CD4-positive, CD25-positive, alpha-beta regulatory T cell (primary cell): ENCODE data around the gene MANEA. TPM values are rescaled to one million over a fixed set of nuclear protein-coding genes. Genes with fewer than 3 reads are reported as not detected.

Experiments used
- ATAC-seq, 2 donors: fragments of 150-1000 bp; cut with Tn5 transposase; one replicate each; pipeline ENCODE4 v1.10.0; 2021; ENCODE audit warnings: low read depth in 2 of 2, moderate number of reproducible peaks in 2 of 2, moderate library complexity in 1 of 2
- DNase-seq, 3 donors: peaks; one replicate each; pipeline versions ENCODE4 v3.0.0 to v3.0.0-alpha.2; 2012 to 2022; ENCODE audit warnings: mixed read lengths in 1 of 3
- H3K27ac ChIP-seq: one replicate; pipeline ENCODE4 v1.7.0; 2013; ENCODE audit warnings: mild to moderate bottlenecking, low read length; ENCODE audit not compliant: insufficient read depth, poor library complexity, severe bottlenecking
- H3K27me3 ChIP-seq: one replicate; pipeline ENCODE4 v1.7.0; 2013; ENCODE audit warnings: low read length; ENCODE audit not compliant: control insufficient read depth, insufficient read depth
- H3K36me3 ChIP-seq: one replicate; pipeline ENCODE4 v1.7.0; 2013; ENCODE audit warnings: mild to moderate bottlenecking, low read length, moderate library complexity; ENCODE audit not compliant: control insufficient read depth, insufficient read depth
- H3K4me1 ChIP-seq: 2 replicates; pipeline ENCODE4 v1.7.0; 2013; ENCODE audit warnings: mild to moderate bottlenecking, low read length; ENCODE audit not compliant: insufficient read depth, control insufficient read depth, poor library complexity, severe bottlenecking
- H3K4me3 ChIP-seq: one replicate; pipeline ENCODE4 v1.7.0; 2013; ENCODE audit warnings: low read depth, mild to moderate bottlenecking, low read length, moderate library complexity
- H3K9me3 ChIP-seq, 2 experiments: 1 replicate in 1 of 2; 2 replicates in 1 of 2; pipeline ENCODE4 v1.7.0; 2013; ENCODE audit warnings: low read length in 2 of 2, mild to moderate bottlenecking in 1 of 2, moderate library complexity in 1 of 2; ENCODE audit not compliant: control insufficient read depth in 2 of 2
- H3K27ac Mint-ChIP-seq, 3 donors: one replicate each; pipeline ENCODE4 v1.8.0; 2020 to 2022; ENCODE audit warnings: mild to moderate bottlenecking in 3 of 3, mixed read lengths in 3 of 3, moderate library complexity in 2 of 3
- H3K27me3 Mint-ChIP-seq: one replicate; pipeline ENCODE4 v1.8.0; 2022; ENCODE audit warnings: mild to moderate bottlenecking, mixed read lengths
- H3K36me3 Mint-ChIP-seq: one replicate; pipeline ENCODE4 v1.8.0; 2020; ENCODE audit warnings: mixed read lengths
- H3K4me1 Mint-ChIP-seq, 4 donors: one replicate each; pipeline ENCODE4 v1.8.0; 2020 to 2022; ENCODE audit warnings: mixed read lengths in 4 of 4, mild to moderate bottlenecking in 1 of 4
- H3K4me3 Mint-ChIP-seq, 4 donors: one replicate each; pipeline ENCODE4 v1.8.0; 2020 to 2022; ENCODE audit warnings: mild to moderate bottlenecking in 4 of 4, mixed read lengths in 4 of 4, moderate library complexity in 3 of 4
- H3K9me3 Mint-ChIP-seq, 7 donors: one replicate each; pipeline ENCODE4 v1.8.0; 2020 to 2022; ENCODE audit warnings: mixed read lengths in 7 of 7, mild to moderate bottlenecking in 3 of 7, moderate library complexity in 2 of 7
- polyA plus RNA-seq, 4 donors: library from polyadenylated mRNA; unstranded; fragments of 300-500 nt; fragmentation: Illumina TruSeq; gene quantifications; one replicate each; pipeline ENCODE4 v1.2.3, GENCODE V29; 2021
- total RNA-seq: library from RNA; stranded (reverse); gene quantifications from one replicate; pipeline ENCODE4 v1.2.3, GENCODE V29; 2022

MANEA gene
- 7.4 TPM for total RNA-seq
- 1 to 10 TPM; 5.8 to 8.4 (median 7.0) TPM for polyA plus RNA-seq

DNA sequence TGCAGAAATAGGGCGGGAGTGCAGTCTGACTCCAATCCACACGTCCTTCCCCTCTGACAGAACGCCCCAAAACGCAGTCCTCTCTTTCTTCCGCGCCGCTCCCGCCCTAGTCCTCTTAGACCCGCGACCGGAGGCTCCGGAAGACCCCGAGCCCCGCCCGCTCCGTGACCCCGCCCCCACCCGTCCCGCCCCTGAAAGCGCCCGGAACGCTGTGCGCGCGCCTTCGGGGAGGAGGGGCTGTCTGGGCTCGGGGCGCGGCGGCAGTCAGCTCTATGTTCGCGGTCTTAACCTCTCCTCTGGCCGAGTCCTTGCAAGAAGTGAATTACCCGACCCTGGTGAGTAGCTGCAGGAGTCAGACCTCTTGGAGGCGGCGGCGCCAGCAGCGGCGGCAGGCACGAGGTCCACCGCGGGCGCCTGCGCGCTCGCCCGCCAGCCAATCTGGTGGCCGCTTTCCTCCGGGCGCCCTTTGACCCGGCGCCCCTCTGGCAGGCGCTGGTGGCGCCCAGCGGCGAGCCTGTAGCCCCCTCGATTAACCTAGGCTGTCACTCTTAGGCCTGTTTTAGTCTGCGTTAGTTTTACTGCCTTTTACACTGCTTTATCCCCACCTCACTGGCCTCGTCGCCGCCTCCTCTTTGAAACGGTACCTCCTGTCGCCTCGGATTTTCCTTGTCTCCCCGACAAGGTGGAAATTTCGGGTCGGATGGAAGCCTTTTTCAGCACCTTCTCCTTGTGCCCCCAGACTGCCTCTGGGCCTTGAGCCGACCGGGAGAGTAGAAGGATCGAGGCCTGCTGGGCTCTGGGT lies at the start of gene MANEA:
TSS of gene MANEA (plus strand) at position 232 of the 802 bp plus-strand sequence. CDS start 8,905 bp downstream, outside the sequence.
- H3K4me3 ChIP-seq, result peak within 1 kb of the TSS; percentile 95
- Mint-ChIP-seq H3K9me3 (no peaks in the 10 kb centered on the region), H3K4me3 (peak within 1 kb of the TSS; percentile 97 to 99 (median 98)), H3K36me3 (no peaks in the 10 kb centered on the region), H3K27ac (peak within 1 kb of the TSS; percentile 97 to 99 (median 99)), H3K4me1 (peaks cover 39 to 86% (median 64%) of the 10 kb centered on the region in 4 donors), H3K27me3 (no peaks in the 10 kb centered on the region)
- no peaks in the 10 kb centered on the region for H3K9me3 ChIP-seq
- H3K36me3 ChIP-seq, result no peaks in the 10 kb centered on the region
- DNase-seq, result peak; percentile 77 to 91 (median 84)
- peaks cover 41% of the 10 kb centered on the region for H3K4me1 ChIP-seq
- H3K27me3 ChIP-seq, result no peaks in the 10 kb centered on the region
- peak; percentile 82 to 84 for ATAC-seq
- H3K27ac ChIP-seq, result peak within 1 kb of the TSS; percentile 91

GRCh38 chr6:95529762-95530161 lies 47.6 kb upstream of the MANEA start:
- H3K9me3 ChIP-seq, result no peaks in the 10 kb centered on the region
- H3K27ac ChIP-seq, result no peak overlapping the region
- no peak for ATAC-seq
- no peaks in the 10 kb centered on the region for H3K9me3 Mint-ChIP-seq
- DNase-seq, result no peak
- H3K4me3 Mint-ChIP-seq, result no peak overlapping the region
- no peaks in the 10 kb centered on the region for H3K36me3 Mint-ChIP-seq
- peaks cover 4% of the 10 kb centered on the region for H3K27me3 ChIP-seq
- H3K27me3 Mint-ChIP-seq, result no peaks in the 10 kb centered on the region
- no peaks in the 10 kb centered on the region for H3K4me1 ChIP-seq
- H3K27ac Mint-ChIP-seq, result no peak overlapping the region
- no peaks in the 10 kb centered on the region for H3K4me1 Mint-ChIP-seq
- no peak overlapping the region for H3K4me3 ChIP-seq
- H3K36me3 ChIP-seq, result no peaks in the 10 kb centered on the region

GRCh38 chr6:95530176-95530819 lies 47.0 kb upstream of the MANEA start:
- H3K4me1 Mint-ChIP-seq, result no peaks in the 10 kb centered on the region
- DNase-seq, result no peak
- H3K36me3 Mint-ChIP-seq, result no peaks in the 10 kb centered on the region
- H3K9me3 Mint-ChIP-seq, result no peaks in the 10 kb centered on the region
- H3K27ac Mint-ChIP-seq, result peak overlapping the region in 1 of 3 donors; percentile 45
- H3K27me3 Mint-ChIP-seq, result no peaks in the 10 kb centered on the region
- Histone ChIP-seq H3K4me1 (no peaks in the 10 kb centered on the region), H3K4me3 (no peak overlapping the region), H3K27me3 (peaks cover 4% of the 10 kb centered on the region), H3K9me3 (no peaks in the 10 kb centered on the region), H3K36me3 (no peaks in the 10 kb centered on the region), H3K27ac (no peak overlapping the region)
- no peak overlapping the region for H3K4me3 Mint-ChIP-seq
- ATAC-seq, result no peak

GRCh38 chr6:95543798-95544197 lies 33.5 kb upstream of the MANEA start:
- no peak for ATAC-seq
- DNase-seq, result no peak
- no peak overlapping the region for H3K27ac Mint-ChIP-seq
- H3K4me1 Mint-ChIP-seq, result no peaks in the 10 kb centered on the region
- peaks cover 4% of the 10 kb centered on the region for H3K27me3 Mint-ChIP-seq
- peaks cover 0 to 7% (median under 1%) of the 10 kb centered on the region in 7 donors for H3K9me3 Mint-ChIP-seq
- H3K4me3 ChIP-seq, result no peak overlapping the region
- no peak overlapping the region for H3K27ac ChIP-seq
- H3K36me3 Mint-ChIP-seq, result no peaks in the 10 kb centered on the region
- no peaks in the 10 kb centered on the region for H3K36me3 ChIP-seq
- H3K4me3 Mint-ChIP-seq, result no peak overlapping the region
- no peaks in the 10 kb centered on the region for H3K4me1 ChIP-seq
- H3K27me3 ChIP-seq, result peaks cover 4% of the 10 kb centered on the region
- no peaks in the 10 kb centered on the region for H3K9me3 ChIP-seq

DNA sequence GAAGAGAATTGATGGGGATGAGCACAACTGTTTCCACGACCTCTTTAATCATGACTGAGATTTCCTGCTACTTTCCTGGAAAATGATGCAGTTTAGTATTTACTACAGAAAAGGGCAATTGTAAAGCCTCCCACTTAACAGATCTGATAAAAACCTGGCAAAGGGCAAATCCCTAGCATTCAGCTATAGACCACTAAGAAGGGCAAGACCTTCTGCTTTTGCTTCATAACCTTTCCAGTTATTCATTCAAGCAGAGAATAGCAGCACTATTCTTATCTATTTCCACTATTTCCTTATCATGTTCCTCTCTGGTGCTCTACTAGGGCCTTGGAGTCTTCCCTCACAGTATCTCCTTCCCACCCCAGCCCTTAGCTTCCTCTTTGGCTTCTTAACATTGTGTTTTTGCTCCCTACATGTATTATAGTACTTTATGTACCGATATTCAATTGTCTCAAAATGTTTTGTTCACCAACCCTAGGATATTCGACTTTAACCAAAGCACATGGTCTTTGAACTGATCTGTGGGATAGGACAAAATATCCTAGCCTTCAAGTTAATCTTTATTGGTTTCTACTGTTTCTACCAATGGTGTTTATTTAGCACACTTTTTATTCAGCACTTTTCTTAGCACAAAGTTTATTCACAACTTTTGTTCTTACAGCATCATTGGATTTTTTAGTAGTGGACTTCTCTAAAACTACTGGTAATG lies 32.7 kb upstream of the MANEA start:
- no peak overlapping the region for H3K27ac Mint-ChIP-seq
- Histone ChIP-seq H3K4me3 (no peak overlapping the region), H3K4me1 (no peaks in the 10 kb centered on the region), H3K36me3 (no peaks in the 10 kb centered on the region), H3K27me3 (peaks cover 4% of the 10 kb centered on the region), H3K9me3 (no peaks in the 10 kb centered on the region), H3K27ac (no peak overlapping the region)
- H3K9me3 Mint-ChIP-seq, result peaks cover 0 to 4% (median 0%) of the 10 kb centered on the region in 7 donors
- peaks cover 4% of the 10 kb centered on the region for H3K27me3 Mint-ChIP-seq
- no peaks in the 10 kb centered on the region for H3K36me3 Mint-ChIP-seq
- H3K4me3 Mint-ChIP-seq, result no peak overlapping the region
- no peaks in the 10 kb centered on the region for H3K4me1 Mint-ChIP-seq
- ATAC-seq, result no peak
- DNase-seq, result no peak

DNA sequence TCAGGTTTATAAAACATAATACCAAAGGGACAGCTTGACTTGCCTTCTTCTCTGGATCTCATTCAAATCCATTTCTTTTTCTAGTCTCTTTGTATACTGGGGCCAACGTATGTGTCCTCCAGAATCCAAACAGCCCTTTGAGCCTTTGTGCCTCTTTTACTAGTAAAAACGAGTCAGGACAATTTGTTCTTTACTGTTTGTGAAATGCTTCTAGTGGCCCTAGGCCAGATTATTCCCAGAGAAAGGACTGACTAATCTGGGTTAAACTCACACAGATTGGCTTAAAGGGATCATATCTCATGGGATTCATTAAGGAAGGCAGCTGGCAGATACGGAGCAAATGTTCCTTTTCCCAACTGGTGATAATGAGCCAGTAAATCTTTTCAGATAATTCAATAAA lies 32.1 kb upstream of the MANEA start:
- no peaks in the 10 kb centered on the region for H3K4me1 Mint-ChIP-seq
- no peak overlapping the region for H3K27ac ChIP-seq

GRCh38 chr6:95545686-95546085 lies 31.6 kb upstream of the MANEA start:
- no peaks in the 10 kb centered on the region for H3K9me3 ChIP-seq
- peaks cover 0 to 2% (median 0%) of the 10 kb centered on the region in 7 donors for H3K9me3 Mint-ChIP-seq
- peaks cover 4% of the 10 kb centered on the region for H3K27me3 ChIP-seq
- DNase-seq (no peak), ATAC-seq (no peak)
- H3K4me3 Mint-ChIP-seq, result no peak overlapping the region
- no peak overlapping the region for H3K27ac ChIP-seq
- H3K27me3 Mint-ChIP-seq, result peaks cover 7% of the 10 kb centered on the region
- H3K27ac Mint-ChIP-seq, result no peak overlapping the region
- no peaks in the 10 kb centered on the region for H3K36me3 Mint-ChIP-seq
- H3K36me3 ChIP-seq, result no peaks in the 10 kb centered on the region
- H3K4me3 ChIP-seq, result no peak overlapping the region
- H3K4me1 Mint-ChIP-seq, result no peaks in the 10 kb centered on the region
- H3K4me1 ChIP-seq, result no peaks in the 10 kb centered on the region

More for the DNA sequence above, 32.1 kb upstream of the MANEA start:
- Histone ChIP-seq H3K4me1 (no peaks in the 10 kb centered on the region), H3K27me3 (peaks cover 4% of the 10 kb centered on the region), H3K4me3 (no peak overlapping the region), H3K36me3 (no peaks in the 10 kb centered on the region), H3K9me3 (no peaks in the 10 kb centered on the region)
- H3K4me3 Mint-ChIP-seq, result no peak overlapping the region
- DNase-seq, result no peak
- peaks cover 0 to 2% (median 0%) of the 10 kb centered on the region in 7 donors for H3K9me3 Mint-ChIP-seq
- no peak for ATAC-seq
- peaks cover 9% of the 10 kb centered on the region for H3K27me3 Mint-ChIP-seq
- H3K27ac Mint-ChIP-seq, result no peak overlapping the region
- H3K36me3 Mint-ChIP-seq, result no peaks in the 10 kb centered on the region
